ENCODE measurements around the gene SLC1A7.
A peak's percentile ranks its signal among the peaks of the same experiment; 100 is the strongest.

SLC1A7 gene

GRCh38 chr1:53134042-53134485 is 8.4 kb downstream of the SLC1A7 start:
- DNase-seq: no peak

GRCh38 chr1:53133261-53134041 is 9.0 kb downstream of the SLC1A7 start:
- DNase-seq: no peak

- no peak for DNase-seq
Measured at GRCh38 chr1:53132176-53132575, 10.3 kb downstream of the SLC1A7 start.

- no peak for DNase-seq
Measured at GRCh38 chr1:53131590-53131938, 10.9 kb downstream of the SLC1A7 start.

GRCh38 chr1:53130878-53131589 is 11.4 kb downstream of the SLC1A7 start:
- no peak for DNase-seq

GRCh38 chr1:53130598-53130877 is 11.9 kb downstream of the SLC1A7 start:
- no peak for DNase-seq

GRCh38 chr1:53129891-53130597 is 12.4 kb downstream of the SLC1A7 start:
- DNase-seq: no peak

- DNase-seq: no peak
Measured at GRCh38 chr1:53128401-53128800, 14.0 kb downstream of the SLC1A7 start.

GRCh38 chr1:53127546-53127945 is 14.9 kb downstream of the SLC1A7 start:
- no peak for DNase-seq

DNA sequence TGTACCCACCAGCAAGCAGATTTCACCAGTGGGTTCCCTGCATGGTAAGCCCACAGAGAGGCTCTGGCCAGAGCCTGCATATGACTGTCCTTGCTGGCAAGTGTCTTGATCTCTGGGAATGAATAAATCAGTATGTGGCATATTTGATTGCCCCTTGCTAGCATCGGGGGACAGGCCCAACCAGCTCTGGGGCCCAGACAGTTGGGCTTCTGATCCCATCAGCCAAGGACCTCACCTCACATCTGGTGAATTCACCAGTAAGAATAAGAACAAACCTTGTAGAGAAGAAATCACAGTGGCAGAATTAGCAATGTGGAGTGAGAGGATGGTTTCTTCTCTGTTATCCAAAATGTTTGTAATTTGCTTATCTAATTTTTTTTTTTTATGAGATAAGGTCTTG is 15.9 kb downstream of the SLC1A7 start:
- DNase-seq: no peak

DNA sequence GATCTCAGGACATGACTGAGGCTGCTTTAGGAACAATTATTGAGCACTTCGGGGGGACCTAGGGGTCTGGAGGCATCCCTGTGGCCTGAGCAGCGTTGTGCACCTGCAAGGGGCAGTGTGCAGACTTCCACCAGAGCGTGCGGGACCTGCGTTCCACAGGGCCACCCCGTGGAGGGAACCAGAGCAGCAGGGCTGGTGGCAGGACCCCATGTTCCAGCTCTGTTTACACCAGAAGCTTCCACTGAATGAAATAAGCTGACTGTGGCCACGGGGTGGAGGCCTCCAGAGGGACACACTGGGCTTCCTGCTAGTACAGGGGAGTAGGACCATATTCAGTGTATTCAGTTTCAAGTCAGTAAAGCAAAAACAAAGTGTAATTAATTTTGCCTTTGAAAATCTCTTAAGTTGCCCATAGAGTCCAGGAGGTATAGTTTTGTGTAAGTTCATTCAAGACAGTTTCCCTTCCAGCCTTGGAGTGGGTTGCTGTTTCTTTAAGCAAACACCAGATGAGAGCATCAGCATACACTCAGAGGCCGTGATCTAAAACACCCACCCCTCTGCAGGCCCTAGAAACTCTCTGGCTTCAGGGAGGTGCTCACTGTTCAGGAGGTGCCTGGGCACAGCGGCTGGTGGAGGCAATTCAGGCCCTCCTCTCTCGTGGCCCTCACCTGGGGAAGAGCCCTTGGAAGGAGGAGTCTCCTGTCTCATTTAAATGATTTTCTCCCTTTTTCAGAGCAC is 16.6 kb downstream of the SLC1A7 start:
- no peak for DNase-seq

GRCh38 chr1:53125122-53125521 is 17.3 kb downstream of the SLC1A7 start:
- DNase-seq: no peak

- DNase-seq: no peak
Measured at GRCh38 chr1:53123453-53124140, 18.8 kb downstream of the SLC1A7 start.

GRCh38 chr1:53122961-53123413 is 19.5 kb downstream of the SLC1A7 start:
- DNase-seq: no peak

GRCh38 chr1:53122201-53122885 is 20.1 kb downstream of the SLC1A7 start:
- DNase-seq: peak in 2 of 51 donors; percentile 4 to 14

- peak in 5 of 51 donors; percentile 5 to 28 (median 9) for DNase-seq
Measured at GRCh38 chr1:53121319-53122172, 20.9 kb downstream of the SLC1A7 start.

DNA sequence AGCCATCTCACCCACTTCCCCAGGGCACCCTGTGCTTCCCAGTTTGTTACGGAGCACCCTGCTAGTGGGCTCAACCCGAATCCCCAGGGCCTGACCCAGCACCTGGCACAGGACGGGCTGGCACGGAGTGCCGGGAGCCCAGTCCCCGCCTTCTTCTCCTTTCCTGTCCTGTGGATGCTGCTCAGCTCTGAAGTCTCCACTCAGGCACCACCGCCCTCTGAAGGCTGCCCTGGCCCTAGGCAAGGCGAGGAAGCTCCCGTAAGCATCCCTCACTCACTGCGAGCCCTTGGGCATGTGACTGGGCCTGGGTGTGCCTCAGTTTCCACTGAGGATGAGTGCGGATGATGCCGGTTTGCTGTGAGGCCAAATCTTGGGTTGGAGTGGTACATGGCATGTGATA is 21.8 kb downstream of the SLC1A7 start:
- no peak for DNase-seq

DNA sequence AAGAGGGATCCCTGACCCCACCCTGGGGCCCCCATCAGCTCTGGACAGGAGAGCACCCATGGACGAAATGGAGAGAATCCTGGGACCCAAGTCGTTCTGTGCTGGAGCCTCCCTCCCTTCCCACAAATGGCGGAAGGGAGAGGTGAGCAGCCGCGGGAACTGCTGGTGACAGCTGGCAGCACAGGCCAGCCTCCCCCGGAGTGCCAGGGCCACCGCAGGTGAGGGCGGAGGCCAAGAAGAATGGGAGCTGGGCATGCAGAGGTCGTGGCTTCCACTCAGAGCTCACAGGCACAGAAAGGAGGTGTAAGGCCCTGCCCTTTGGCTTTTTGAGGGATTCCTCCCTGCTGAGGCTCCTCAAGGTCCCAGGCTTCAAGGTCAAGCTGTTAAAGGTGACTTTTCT is 24.6 kb downstream of the SLC1A7 start:
- DNase-seq: no peak

- no peak for DNase-seq
Measured at GRCh38 chr1:53116933-53117600, 25.4 kb downstream of the SLC1A7 start.
